Left renal pelvis (tissue), 4 donors: ENCODE results near the gene KAT8. TPM values are rescaled to one million over a fixed set of nuclear protein-coding genes. Genes with fewer than 3 reads are reported as not detected.
A peak's percentile ranks its signal among the peaks of the same experiment; 100 is the strongest.
"Not testable (repeated sequence)": the region's sequence is repeated elsewhere in the genome, so short reads cannot be mapped to it uniquely, and the experiment has no call there.

ENCODE experiments used
- DNase-seq, 4 donors: peaks; one replicate each; pipeline ENCODE4 v3.0.0-alpha.2; 2013; ENCODE audit warnings: low read depth in 4 of 4, low spot score in 3 of 4
- polyA plus RNA-seq, 4 donors: library from polyadenylated mRNA; unstranded; fragments of 120-200 nt; gene quantifications; one replicate each; pipeline ENCODE4 v1.2.1, GENCODE V29; 2013; ENCODE audit not compliant: insufficient read length in 4 of 4

KAT8 gene
- polyA plus RNA-seq, 4 donors: 54.1 to 80.2 (median 62.6) TPM

DNA sequence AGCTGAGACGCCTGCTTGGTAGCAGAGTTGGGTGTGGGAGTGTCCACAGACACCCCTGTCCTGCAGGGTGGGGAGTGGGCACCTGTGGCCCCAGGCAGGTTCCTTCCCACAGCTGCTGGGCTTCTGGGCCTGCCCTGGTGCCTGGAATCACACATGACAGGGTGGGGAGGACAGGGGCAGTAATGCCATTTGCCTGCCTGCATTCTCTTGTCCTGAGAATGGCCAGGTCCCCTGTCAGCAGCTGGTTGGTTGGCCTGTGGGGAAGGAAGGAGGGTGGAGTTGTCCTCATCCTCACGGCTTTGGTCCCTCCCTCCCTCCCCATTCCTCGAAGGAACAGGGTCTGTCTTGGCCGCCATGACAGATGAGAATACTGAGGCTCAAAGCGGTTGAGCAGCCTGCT is 33.9 kb upstream of the KAT8 start:
- DNase-seq: no peak

DNA sequence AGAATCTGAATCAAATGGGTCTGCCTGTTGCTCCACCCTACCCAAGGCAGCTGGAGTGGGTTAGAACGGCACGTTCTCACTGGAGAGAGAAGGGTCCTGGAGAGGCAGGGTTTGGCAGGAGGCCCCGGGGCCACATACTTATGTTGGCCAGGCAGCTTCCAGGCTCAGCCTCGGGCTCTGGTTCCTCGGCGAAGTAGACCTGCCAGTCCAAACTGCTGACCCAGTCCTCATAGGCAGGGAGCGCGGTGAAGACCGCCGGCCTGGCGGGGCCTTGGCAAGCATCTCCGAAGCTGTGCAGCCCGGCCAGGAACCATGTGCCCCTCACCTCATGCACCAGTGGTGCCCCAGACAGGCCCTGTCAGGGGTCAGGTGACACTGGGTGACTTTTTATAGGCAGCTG is 33.5 kb upstream of the KAT8 start:
- DNase-seq: no peak

DNA sequence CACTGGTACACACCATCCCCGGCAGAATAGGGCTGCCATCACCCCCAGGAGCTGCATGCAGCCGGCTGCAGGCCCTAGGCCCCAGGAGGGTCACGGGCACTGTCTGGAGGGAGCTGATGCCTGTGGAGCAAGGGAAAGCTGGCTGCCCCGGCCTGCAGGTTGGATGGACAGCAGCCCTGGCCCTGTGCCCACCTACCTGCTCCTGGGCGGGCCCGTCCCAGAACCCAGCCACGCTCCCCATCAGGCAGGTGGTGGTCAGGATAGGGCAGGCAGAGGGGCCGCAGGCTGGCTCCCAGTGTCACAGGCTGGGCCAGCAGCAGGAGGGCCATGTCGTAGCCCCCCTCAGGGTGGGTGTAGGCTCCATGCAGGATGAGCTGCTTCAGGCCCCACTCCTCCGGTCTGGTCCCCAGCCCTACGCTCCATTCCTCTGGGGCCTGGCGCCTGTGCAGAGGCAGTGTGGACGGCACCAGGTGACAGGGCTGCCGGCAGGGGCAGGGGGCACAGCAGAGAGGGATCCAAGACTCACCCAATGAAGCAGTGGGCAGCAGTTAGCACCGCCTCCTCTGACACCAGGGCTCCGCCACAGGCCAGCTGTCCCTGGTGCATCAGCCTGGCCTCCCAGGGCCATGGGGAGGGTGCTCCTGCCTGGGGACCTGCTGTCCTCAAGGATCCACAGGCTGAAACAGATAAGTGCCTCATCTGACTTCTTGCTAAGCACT is 32.7 kb upstream of the KAT8 start:
- DNase-seq: no peak

DNA sequence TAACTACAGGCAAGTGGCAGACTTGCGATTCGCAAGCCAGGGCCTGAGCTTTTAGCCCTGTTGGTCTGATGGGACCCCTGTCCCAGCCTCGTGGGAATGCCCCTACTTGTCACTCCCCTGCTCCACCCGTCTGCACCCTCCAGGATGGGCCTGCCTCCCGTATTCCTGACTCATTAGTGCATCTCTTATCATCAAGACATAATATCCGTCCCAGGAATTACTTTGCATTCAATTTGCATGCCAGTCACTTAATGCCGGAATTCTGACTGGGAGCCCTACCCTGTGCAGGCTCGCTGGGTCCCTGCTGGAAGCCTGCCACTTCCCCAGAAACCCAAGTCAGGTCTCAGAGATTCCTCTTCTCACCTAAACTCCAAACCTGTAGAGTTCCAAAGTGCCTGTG is 32.1 kb upstream of the KAT8 start:
- DNase-seq: no peak

DNA sequence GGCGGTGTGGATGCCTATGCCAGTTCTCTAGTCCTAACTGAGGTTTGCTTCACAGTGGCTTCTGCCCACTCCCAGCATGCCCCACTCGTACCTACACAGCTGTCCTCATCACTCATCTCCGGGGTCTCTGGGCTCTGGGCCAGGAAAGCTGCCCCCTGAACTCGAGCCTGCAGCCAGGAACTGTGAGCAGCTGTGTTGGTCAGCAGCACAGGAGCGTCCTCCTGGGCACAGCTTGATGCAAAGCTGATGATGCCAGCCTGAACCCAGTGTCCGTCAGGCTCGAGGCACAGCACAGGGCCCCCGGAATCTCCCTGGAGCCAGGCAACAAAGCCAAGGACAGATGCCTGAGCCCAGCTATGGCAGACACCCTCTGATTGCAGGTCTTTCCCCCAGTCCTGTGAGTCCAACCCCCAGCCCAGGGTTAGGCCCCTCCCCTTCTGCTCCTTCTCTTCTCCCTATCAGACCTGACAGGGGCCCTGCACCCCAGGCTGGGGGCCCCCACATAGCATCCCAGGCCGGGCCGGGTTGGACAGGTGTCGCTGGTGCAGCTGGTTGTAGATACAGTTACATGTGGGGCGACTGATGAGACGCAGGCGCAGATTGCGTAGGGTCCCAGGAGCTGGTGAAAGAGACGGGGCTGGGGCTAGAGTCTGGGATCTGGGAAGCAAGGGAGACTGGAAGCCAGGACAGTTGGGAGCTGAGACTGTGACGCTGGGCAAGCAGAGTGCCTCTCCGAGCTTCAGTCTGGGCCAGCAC is 31.4 kb upstream of the KAT8 start:
- DNase-seq: no peak

DNA sequence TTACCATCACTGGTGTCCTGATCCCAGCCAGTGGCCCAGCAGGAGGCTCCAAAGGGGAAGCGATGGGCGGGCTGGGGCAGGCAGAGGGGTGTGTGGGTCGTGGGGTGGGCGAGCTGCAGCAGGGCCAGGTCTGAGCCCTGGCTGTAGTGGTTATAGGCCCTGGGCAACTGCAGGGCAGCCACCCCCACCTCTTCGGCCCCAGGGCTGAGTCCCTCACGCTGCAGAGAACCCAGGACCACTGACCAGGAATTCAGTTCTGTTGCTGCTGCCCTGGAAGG is 30.9 kb upstream of the KAT8 start:
- no peak for DNase-seq

DNA sequence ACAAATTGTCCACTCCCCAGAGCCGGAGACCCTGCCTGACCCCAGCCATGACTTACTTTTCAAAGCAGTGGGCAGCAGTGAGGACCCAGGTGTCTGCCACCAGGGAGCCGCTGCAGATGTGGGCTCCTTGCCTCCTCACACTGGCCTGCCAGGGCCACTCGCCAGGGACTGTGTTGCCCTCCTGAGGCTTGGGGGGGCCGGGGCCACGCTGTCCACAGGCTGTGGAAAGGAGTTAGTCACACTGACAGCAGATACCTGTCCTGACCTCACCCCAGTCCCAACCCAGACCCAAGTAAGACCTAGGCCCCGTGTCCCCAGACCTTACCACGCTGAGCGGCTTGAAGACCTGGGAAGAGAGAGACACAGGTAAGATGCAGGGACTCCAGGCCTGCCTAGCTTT is 30.0 kb upstream of the KAT8 start:
- no peak for DNase-seq

DNA sequence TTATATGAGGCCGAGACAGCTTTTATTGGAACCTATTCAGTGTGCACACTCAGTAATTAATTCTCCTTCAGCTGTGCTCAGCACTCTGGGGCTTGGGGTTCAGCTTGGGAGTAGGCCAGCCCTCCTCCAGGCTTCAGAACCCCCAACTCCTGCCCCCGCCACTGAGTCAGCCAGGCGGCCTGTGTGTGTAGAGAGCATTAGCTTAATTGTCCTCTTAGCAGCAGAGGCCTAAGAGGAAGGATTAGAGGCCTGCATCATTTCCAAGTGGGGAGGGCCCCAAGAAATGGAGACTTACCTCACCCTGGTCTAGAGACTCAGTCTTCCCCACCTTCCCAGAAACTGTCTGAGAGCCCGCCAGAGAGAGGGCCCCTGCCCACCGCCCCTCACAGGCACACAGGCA is 29.5 kb upstream of the KAT8 start:
- no peak for DNase-seq

DNA sequence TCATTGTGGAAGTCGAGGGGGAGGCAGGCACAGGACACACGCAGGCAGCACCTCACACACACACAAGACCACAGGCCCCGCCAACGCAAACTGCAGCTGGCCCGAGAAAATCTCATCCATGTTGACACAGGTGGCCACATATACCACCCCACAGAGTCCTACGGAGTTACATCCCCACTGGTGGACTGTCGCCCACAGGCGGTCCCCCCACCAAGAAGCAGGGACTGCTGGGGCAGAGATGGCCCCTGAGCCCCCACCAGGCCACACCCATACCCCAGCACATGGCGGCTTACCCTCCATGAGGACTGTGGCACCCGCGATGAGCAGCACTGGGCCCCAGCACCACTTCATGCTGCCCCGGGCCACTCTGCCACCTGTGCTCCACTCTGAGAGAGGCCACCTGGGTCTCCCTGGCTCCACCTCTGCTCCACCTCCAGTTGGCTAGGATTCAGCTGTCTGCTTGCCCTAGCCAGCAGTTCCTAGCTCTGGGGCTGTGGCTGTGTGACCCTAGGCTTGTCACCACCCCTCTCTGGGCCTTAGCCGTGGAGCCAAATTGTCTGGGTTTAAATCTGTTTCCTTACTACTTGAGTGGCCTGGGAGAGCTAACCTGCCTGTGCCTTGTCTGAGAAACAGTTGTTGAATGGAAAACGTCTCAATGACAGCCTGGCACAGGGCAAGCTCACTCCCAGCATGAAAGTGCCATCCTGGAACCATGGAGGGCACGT is 28.8 kb upstream of the KAT8 start, which contains the start of gene PRSS53:
TSS of gene PRSS53 (minus strand) at position 485 of the 725 bp plus-strand sequence. CDS start at position 351, 134 bp downstream.
- no peak for DNase-seq

DNA sequence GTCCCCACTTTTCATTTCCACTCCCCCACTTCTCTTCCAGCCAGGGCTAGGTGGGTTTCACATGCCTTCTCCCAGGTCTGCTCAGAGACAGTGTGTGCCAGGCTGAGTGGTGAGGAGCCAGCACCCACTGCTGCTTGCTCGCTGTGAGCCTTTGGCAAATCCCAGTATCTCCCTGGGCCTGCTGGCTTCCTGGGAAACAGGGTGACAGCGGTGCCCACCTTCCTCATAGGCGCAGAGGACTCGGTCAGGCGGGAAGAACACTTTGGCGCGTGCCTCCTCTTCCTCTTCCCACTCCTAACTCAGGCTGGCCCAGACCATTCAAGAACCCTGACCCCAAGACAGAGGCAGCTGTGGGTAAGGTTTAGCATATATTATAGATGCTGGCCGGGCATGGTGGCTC is 28.3 kb upstream of the KAT8 start:
- DNase-seq: no peak

DNA sequence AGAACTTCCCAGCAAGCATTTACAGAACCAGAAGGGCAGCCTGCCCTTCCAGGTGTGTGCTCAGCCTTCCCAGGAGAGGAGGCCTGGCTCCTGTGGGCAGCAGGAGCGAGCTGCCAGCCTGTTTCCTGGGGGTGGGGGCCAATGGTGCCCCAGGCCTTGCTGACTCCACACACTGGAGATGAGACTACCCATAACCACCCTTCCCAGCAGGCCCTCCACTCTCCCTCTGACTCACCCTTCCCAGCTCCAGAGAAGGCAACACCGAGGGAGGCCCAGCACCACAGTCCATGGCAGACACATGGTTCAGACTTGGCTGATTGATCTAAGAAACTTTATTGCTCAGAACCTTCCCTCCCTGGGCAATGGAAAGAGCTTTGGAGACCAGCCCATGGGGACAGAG is 26.9 kb upstream of the KAT8 start:
- no peak for DNase-seq

DNA sequence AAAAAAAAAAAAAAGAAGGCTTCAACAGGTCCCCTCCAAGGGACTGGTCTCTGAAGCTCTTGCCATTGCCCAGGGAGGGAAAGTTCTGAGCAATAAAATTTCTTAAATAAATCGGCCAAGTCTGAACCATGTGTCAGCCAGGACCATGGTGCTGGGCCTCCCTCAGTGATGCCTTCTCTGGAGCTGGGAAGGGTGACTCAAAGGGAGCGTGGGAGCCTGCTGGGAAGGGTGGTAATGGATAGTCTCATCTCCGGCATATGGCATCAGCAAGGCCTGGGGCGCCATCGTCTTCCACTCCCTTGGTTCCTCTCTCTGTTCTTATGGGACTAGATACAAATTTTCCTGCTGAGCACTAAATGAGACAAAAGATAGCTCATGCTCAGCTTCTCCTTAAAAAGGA is 25.1 kb upstream of the KAT8 start:
- DNase-seq: no peak

DNA sequence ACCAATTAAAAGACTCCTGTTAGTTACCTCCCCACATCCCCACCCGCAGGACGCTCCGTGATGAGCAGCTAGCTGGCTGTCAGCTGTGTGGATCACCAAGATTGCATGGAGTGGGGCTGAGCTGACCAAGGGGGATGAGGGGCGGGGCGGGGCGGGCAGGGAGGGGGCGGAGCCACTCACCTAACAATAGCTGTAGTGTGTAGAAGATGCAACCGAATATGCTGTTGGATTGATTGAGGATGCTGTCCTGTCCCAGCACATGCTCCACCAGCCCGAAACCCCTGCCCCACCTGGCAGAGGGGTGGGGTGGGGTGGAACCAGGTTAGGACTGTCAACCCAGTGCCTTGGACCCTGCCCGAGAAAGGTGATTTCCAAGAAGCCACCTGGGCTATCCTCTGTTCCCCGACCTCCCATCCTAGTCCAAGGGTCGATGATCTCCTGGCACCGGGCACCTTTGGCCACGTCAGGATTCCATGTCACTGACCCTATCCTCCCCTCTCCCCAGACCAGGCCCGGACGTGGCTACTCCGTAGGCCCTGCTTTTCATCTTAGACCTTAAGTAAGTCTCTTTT is 24.2 kb upstream of the KAT8 start:
- DNase-seq: no peak

DNA sequence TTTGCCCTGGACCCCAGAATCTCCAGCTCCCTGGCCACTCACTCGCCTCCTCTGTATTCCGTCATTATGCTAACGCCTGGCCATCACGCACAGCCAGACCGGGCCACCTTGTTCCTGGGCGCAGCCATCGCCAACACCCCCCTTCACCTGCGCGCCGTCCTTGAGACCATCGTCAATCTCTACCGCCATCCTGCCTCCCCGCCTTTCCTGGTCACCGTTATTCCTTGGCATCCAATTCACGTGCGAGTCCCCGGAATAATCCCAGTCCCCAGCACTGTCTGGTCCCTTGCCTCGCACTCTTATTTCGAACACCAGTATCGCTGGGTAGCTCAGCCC is 23.4 kb upstream of the KAT8 start:
- DNase-seq: no peak

DNA sequence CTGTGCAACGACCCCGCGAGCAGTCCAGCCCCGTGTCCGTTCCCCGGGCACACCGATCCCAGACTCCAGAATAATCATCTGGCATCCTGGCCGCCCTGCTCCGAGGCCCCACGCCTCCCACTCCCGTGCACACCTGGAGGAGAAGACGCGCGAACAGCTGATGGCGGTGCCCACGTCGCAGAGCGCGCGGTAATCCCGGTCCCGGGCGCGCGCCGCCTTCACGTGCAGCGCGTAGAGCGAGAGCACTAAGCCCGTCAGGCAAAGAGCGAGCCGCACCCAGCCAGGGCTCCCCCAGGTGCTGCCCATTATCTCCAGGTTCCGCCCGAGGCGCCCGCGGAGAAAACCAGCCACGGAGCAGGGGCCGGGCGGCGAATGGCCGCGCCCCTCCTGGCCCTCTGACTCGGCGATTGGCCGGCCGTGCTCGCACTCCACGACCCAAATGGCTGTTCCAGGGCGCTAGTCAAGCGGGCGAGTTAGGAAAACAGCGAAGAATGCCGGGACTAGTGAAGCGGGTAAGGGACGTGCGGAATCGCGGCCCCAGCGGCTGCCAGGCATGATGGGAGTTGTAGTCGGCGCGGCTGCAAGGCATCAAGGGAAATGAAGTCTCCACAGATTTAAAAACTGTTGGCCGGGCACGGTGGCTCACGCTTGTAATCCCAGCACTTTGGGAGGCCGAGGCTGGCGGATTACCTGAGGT is 22.9 kb upstream of the KAT8 start, which contains the start of gene VKORC1:
TSS of gene VKORC1 (minus strand) at position 374 of the 697 bp plus-strand sequence. CDS start at position 306, 68 bp downstream.
- DNase-seq: peak; percentile 75 to 87 (median 82)

DNA sequence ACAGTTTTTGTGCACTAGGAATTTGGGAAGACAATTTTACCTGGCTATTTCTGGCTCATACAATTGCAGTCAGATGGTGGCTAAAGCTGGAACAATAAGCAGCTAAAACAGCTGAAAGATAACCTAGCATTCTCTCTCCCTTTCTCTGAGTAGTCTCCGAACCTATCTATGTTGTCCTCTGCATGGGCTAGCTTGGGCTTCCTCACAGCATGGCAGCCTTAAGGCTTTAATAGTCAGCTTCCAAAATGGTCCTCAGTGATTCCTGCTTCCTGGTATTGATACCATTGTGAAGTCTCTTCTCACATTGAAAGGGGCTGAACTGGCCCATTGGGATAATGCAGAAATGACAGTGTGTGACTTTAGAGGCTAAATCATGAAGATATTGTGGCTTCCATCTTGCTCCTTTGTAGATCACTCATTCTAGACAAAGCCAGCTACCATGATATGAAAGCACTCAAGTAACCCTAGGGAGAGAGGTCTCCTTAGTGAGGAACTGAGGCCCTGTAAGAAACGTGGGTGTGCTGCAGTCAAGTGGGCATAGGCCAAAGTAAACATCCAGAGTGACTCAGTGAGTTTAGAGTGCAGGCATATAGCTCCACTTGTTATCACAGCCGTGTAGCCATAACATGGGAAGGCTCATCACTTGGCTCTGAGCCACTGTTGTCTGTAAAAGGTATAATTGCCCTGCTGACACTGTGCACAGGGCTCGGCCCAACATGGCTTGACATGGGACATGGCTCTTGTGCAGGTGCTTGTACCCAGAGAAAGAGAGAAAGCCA is 17.4 kb upstream of the KAT8 start:
- DNase-seq: no peak

DNA sequence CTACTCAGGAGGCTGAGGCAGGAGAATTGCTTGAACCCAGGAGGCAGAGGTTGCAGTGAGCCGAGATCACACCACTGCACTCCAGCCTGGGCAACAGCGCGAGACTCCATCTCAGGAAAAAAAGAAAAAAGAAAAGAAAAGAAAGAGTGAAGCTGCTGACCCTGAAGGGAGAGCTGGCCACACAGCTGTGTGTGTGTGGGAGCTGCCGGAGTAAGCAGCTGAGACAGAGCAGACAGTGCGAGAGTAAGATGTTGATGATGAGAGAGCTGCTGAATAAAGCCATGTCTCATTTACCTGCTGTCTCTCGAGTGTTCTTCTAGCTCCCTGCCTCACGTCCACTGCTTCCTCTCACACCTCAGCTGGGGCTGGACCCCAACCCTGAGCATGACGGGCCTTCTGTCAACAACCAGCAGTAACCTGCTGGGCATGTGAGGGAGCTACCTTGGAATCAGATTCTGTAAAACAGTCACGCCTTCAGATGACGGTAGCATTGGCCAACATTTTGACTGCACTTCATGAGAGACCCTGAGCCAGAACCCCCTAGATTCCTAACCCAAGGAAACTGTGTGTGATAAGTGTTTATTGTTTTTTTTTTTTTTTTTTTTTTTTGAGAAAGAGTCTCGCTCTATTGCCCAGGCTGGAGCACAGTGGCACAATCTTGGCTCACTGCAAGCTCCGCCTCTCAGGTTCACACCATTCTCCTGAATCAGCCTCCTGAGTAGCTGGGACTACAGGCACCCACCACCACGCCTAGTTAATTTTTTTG is 16.4 kb upstream of the KAT8 start:
- not testable (repeated sequence) for DNase-seq

DNA sequence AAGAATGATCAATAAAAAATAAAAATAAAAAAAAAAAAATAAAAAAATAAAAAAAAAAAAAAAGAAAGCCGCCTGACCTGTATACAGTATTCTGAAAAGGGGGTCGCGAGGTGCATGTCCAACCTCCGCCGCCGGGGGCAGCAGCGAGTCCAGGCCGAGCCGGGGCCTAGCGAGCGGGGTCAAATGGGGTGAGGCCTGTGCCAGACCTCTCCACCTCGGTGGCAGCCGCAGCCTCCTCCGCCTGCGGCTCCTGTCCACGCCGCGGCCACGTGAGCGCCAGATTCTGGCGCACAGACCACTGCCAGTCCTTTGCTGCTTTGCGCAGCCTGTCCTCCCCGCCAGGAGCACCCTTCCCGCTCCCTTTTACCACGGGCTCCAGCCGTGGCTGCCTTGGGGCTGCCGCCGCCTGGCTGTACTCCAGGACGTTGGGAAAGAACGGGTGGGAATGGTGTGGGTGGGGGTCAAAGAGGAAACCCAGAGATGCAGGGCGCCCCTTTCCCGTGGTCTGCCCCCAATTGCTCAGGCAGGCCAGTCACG is 11.7 kb upstream of the KAT8 start:
- no peak for DNase-seq
